NCI-H146 treated with DMSO at 0.1 percent for 48 hours (cell line): ENCODE data around the gene ALDH1A3.

Experiments used
- DNase-seq: peaks from one replicate; lab custom pipeline; 2025; ENCODE audit not compliant: unreplicated experiment; lab: John Stamatoyannopoulos, UW

The ALDH1A3 gene

GRCh38 chr15:100901296-100901695 lies 21.7 kb downstream of the ALDH1A3 start:
- DNase-seq = no peak

- DNase-seq = no peak
Measured at GRCh38 chr15:100901702-100902435, 22.2 kb downstream of the ALDH1A3 start.

GRCh38 chr15:100902436-100903167 lies 23.0 kb downstream of the ALDH1A3 start:
- DNase-seq = no peak

- no peak for DNase-seq
Measured at GRCh38 chr15:100903168-100903554, 23.5 kb downstream of the ALDH1A3 start.

- DNase-seq = no peak
Measured at GRCh38 chr15:100905850-100906249, 26.2 kb downstream of the ALDH1A3 start.

- no peak for DNase-seq
Measured at GRCh38 chr15:100908466-100908865, 28.8 kb downstream of the ALDH1A3 start.

GRCh38 chr15:100909565-100909964 lies 29.9 kb downstream of the ALDH1A3 start:
- no peak for DNase-seq

GRCh38 chr15:100909989-100910955 lies 30.6 kb downstream of the ALDH1A3 start:
- DNase-seq = no peak

GRCh38 chr15:100911086-100911485 lies 31.5 kb downstream of the ALDH1A3 start:
- no peak for DNase-seq

- DNase-seq = no peak
Measured at GRCh38 chr15:100913961-100914360, 34.3 kb downstream of the ALDH1A3 start.

- DNase-seq = no peak
Measured at GRCh38 chr15:100914876-100915275, 35.2 kb downstream of the ALDH1A3 start.

GRCh38 chr15:100918034-100918689 lies 38.5 kb downstream of the ALDH1A3 start:
- peak; percentile 6 for DNase-seq

GRCh38 chr15:100918690-100919480 lies 39.3 kb downstream of the ALDH1A3 start, which contains the start of gene LRRK1:
LRRK1 (plus strand) TSS chr15:100919357; CDS start chr15:100924633, 5,276 bp downstream.
- DNase-seq = no peak

- no peak for DNase-seq
Measured at GRCh38 chr15:100919481-100920405, 40.1 kb downstream of the ALDH1A3 start.

GRCh38 chr15:100920516-100921135 lies 41.0 kb downstream of the ALDH1A3 start:
- DNase-seq = no peak

GRCh38 chr15:100922192-100923040 lies 42.8 kb downstream of the ALDH1A3 start:
- DNase-seq = no peak

- no peak for DNase-seq
Measured at GRCh38 chr15:100923076-100923475, 43.4 kb downstream of the ALDH1A3 start.
